ENCODE data around the gene TRAPPC12. TPM values are rescaled to one million over a fixed set of nuclear protein-coding genes. Genes with fewer than 3 reads are reported as not detected.

TRAPPC12 gene
- total RNA-seq, 1 experiment from 2014 or later = 86.2 TPM

DNA sequence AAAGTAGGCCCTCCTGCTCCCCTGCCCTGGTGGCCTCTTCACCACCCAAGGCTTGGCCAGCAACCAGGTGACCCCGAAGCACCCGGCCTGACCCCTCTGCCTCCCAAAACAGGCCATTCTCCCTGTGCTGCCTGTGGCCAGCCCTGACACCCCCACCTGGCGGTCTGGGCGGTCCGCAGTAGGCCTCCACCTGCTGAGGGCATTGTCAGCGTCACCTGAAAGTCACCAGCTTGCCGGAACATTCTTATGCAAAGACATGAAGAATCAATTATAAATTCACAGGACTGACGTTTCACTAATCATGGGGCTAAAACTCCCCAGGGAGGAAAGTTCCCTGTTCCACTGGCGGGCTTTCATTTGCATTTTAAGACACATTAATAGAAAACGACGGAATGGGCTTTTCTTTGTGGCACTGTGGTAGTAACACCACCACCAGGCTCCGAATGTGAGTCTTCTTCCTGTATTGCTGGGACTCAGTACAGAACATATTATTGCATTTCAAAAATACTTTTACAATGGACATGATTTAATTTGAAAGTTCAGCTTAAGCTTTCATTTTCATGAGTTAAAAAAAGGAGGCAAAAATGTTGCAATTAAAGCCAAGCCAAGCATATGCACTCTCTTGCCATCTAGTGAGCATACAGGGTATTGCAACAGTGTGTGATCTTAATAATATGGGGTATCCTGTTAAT, 82.5 kb downstream of the TRAPPC12 start:
- intact Hi-C loops (cut with micrococcal nuclease) = no loop called here
- H3K27ac ChIP-seq (ENCODE audit: low read length) = no peak overlapping the region
- POLR2A ChIA-PET (ENCODE audit: unreplicated experiment) = no interaction called here

DNA sequence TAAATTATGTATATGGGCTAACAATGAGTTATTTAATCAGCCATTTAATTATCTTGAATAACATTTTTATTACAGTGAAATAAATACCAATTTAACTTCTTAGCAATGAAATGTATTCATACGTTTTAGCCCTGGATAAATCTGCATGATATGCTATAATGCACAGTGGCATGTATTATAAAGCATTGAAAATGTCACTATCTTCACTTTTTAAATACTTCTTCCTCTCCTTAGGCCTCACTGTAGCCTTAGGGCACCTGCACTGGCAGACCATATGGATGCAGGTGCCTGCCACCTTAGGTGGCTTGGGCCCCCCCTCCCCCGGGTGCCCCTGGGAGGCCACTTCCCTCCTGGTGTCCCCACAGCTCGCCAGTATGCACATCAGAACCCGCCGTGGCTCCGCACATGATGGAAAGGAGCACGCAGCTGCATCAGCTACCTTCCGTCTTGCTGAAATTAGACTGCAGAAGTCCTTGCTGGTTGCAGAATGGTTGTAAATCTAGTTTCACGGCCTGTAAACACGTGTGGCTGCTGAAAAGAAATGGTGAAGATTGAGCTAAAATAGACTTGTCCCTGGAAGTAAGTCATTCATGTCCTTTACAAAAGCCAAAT, 83.1 kb downstream of the TRAPPC12 start:
- ATAC-seq = no peak
- Histone ChIP-seq H3K4me2 (ENCODE audit: low read length) (no peak overlapping the region), H3K9me3 (ENCODE audit: low read length) (no peaks in the 10 kb centered on the region), H3K4me1 (ENCODE audit: insufficient read depth, low read length) (peaks cover 9% of the 10 kb centered on the region), H3F3A (ENCODE audit: low read length, unreplicated experiment) (no peaks in the 10 kb centered on the region), H4K20me1 (ENCODE audit: low read length) (no peaks in the 10 kb centered on the region), H2AFZ (ENCODE audit: low read length) (no peak overlapping the region), H3K9me2 (replicated peaks; ENCODE audit: low read length) (no peaks in the 10 kb centered on the region), H3K36me3 (ENCODE audit: low read depth, low read length) (peaks cover 11% of the 10 kb centered on the region; the same call in 1 of the 2 replicates), H3K27ac (ENCODE audit: low read length) (no peak overlapping the region), H3K27me3 (ENCODE audit: low read length) (no peaks in the 10 kb centered on the region), H3K9ac (ENCODE audit: low read length) (no peak overlapping the region), H3K4me3 (ENCODE audit: low read length) (no peak overlapping the region), H3K79me2 (ENCODE audit: low read length) (no peaks in the 10 kb centered on the region)
- CTCF ChIA-PET = interaction anchor here (0.6 kb wide), 1 partner anchor 159 kb away, joined by 3 read pairs; no protein-coding TSS in a partner anchor
- TF ChIP-seq, protein P1, sequence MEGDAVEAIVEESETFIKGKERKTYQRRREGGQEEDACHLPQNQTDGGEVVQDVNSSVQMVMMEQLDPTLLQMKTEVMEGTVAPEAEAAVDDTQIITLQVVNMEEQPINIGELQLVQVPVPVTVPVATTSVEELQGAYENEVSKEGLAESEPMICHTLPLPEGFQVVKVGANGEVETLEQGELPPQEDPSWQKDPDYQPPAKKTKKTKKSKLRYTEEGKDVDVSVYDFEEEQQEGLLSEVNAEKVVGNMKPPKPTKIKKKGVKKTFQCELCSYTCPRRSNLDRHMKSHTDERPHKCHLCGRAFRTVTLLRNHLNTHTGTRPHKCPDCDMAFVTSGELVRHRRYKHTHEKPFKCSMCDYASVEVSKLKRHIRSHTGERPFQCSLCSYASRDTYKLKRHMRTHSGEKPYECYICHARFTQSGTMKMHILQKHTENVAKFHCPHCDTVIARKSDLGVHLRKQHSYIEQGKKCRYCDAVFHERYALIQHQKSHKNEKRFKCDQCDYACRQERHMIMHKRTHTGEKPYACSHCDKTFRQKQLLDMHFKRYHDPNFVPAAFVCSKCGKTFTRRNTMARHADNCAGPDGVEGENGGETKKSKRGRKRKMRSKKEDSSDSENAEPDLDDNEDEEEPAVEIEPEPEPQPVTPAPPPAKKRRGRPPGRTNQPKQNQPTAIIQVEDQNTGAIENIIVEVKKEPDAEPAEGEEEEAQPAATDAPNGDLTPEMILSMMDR (conservative IDR thresholded peaks at IDR 0.05; ENCODE audit: low read depth, low read length) = peak; percentile 9; the same call in 1 of the 2 replicates
- TF ChIP-seq EZH2phosphoT487 (IDR thresholded peaks at IDR 0.05; ENCODE audit: borderline replicate concordance, low read length) = no peak
- no peak for DNase-seq
- POLR2A ChIA-PET (ENCODE audit: unreplicated experiment) = no interaction called here
- no TSS peak for BruUV-seq (replicated peaks)
- intact Hi-C loops (cut with micrococcal nuclease) = no loop called here

More for the DNA sequence above, 82.5 kb downstream of the TRAPPC12 start:
- Histone ChIP-seq H3K9me2 (replicated peaks; ENCODE audit: low read length) (no peaks in the 10 kb centered on the region), H3K27me3 (ENCODE audit: low read length) (no peaks in the 10 kb centered on the region), H2AFZ (ENCODE audit: low read length) (no peak overlapping the region), H3K4me2 (ENCODE audit: low read length) (no peak overlapping the region), H3K4me1 (ENCODE audit: insufficient read depth, low read length) (peaks cover 9% of the 10 kb centered on the region), H3K9me3 (ENCODE audit: low read length) (no peaks in the 10 kb centered on the region), H3K4me3 (ENCODE audit: low read length) (no peak overlapping the region), H3F3A (ENCODE audit: low read length, unreplicated experiment) (no peaks in the 10 kb centered on the region), H4K20me1 (ENCODE audit: low read length) (no peaks in the 10 kb centered on the region), H3K36me3 (ENCODE audit: low read depth, low read length) (peaks cover 7% of the 10 kb centered on the region; the same call in 1 of the 2 replicates), H3K9ac (ENCODE audit: low read length) (no peak overlapping the region), H3K79me2 (ENCODE audit: low read length) (no peaks in the 10 kb centered on the region)
- ATAC-seq = peak; percentile 25; the same call in 1 of the 2 replicates
- no TSS peak for BruUV-seq (replicated peaks)
- TF ChIP-seq, protein P1 (conservative IDR thresholded peaks at IDR 0.05; ENCODE audit: low read depth, low read length) = peak; percentile 88
- no peak for TF ChIP-seq EZH2phosphoT487 (IDR thresholded peaks at IDR 0.05; ENCODE audit: borderline replicate concordance, low read length)
- CTCF ChIA-PET = interaction anchor here (0.6 kb wide), 1 partner anchor 159 kb away, joined by 3 read pairs; no protein-coding TSS in a partner anchor
- DNase-seq = peak; percentile 81

DNA sequence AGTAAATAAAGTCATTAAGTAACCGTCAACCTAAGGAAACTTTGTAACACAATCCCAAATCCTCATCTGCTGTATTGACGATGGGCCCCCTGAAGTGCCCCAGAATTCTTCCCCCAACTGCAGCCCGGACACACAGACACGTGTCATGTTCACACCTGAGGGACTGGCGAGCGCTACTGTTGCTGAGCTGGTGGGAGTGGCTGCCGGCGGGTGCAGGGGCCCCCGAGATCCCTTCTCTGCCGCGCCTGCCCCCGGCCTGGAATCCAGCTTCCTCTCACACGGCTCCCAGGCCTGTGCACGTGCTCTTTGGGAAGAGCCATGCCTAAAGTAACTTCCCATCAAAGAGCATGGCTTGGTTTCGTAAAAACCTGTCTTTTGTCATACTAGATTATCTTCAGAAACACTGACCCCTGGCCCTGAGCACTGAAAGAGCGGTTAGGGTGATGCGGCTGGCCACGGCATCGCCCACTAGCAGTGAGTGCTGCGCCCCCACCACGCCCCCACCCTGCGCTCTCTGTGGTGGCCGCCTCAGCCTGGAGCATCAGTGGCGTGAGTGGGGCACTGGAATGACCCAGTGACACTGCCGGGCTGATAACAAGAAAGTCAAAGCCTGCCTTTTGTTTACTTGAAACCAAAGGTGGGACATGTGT, 83.8 kb downstream of the TRAPPC12 start:
- ATAC-seq (no peak), DNase-seq (no peak)
- Histone ChIP-seq H3K9ac (ENCODE audit: low read length) (no peak overlapping the region), H3K27ac (ENCODE audit: low read length) (no peak overlapping the region), H3K9me3 (ENCODE audit: low read length) (no peaks in the 10 kb centered on the region), H3K27me3 (ENCODE audit: low read length) (no peaks in the 10 kb centered on the region), H3K79me2 (ENCODE audit: low read length) (no peaks in the 10 kb centered on the region), H3K4me2 (ENCODE audit: low read length) (no peak overlapping the region), H3K4me3 (ENCODE audit: low read length) (no peak overlapping the region), H2AFZ (ENCODE audit: low read length) (no peak overlapping the region), H3K36me3 (ENCODE audit: low read depth, low read length) (peaks cover 8% of the 10 kb centered on the region; the same call in 1 of the 2 replicates), H3K4me1 (ENCODE audit: insufficient read depth, low read length) (peaks cover 9% of the 10 kb centered on the region), H3K9me2 (replicated peaks; ENCODE audit: low read length) (no peaks in the 10 kb centered on the region), H4K20me1 (ENCODE audit: low read length) (no peaks in the 10 kb centered on the region), H3F3A (ENCODE audit: low read length, unreplicated experiment) (no peaks in the 10 kb centered on the region)
- ChIA-PET POLR2A (ENCODE audit: unreplicated experiment) (no interaction called here), CTCF (no interaction called here)
- BruUV-seq (replicated peaks) = no TSS peak
- TF ChIP-seq EZH2 (IDR thresholded peaks at IDR 0.05; ENCODE audit: low read length, unreplicated experiment) (no peak), EZH2phosphoT487 (IDR thresholded peaks at IDR 0.05; ENCODE audit: borderline replicate concordance, low read length) (no peak)
- TF ChIP-seq, protein P1 (conservative IDR thresholded peaks at IDR 0.05; ENCODE audit: low read depth, low read length) = no peak
- intact Hi-C loops (cut with micrococcal nuclease) = no loop called here

Data from PC-3 (cell line).